Lower leg skin (tissue), 4 donors: ENCODE measurements around the gene PLCB1. TPM values are rescaled to one million over a fixed set of nuclear protein-coding genes. Genes with fewer than 3 reads are reported as not detected.

Experiments used
- DNase-seq, 2 donors: peaks; one replicate each; pipeline ENCODE4 v3.0.0-alpha.2; 2019; ENCODE audit warnings: low spot score in 2 of 2
- H3K4me3 ChIP-seq: fragments of 200-600 bp; sonication (generic); 2 replicates; pipeline ENCODE4 v1.5.1; 2017; ENCODE audit warnings: mild to moderate bottlenecking, low read depth; ENCODE audit not compliant: poor library complexity, severe bottlenecking
- CTCF ChIP-seq, 3 donors: fragments of 450-650 bp; IDR thresholded peaks; one replicate each; pipeline ENCODE4 v1.5.1; 2016; ENCODE audit warnings: antibody characterized with exemption in 3 of 3, mild to moderate bottlenecking in 3 of 3, moderate library complexity in 2 of 3
- POLR2A ChIP-seq, 2 donors: fragments of 450-650 bp; IDR thresholded peaks; one replicate each; pipeline ENCODE4 v1.6.1; 2016 to 2017; ENCODE audit warnings: antibody characterized with exemption in 2 of 2, mild to moderate bottlenecking in 1 of 2, moderate library complexity in 1 of 2
- WGBS, 2 donors: methylation state at CpG; one replicate each; pipeline ENCODE4 v1.1.5; 2018; 5-methylcytosine and 5-hydroxymethylcytosine counted together
- intact Hi-C: fragments of 100-400 bp; cut with DNase I; formaldehyde crosslinking; loops from one replicate; pipeline ENCODE4 v1.15.0; 2023; ENCODE audit warnings: low total_unique reads
- total RNA-seq, 4 donors: library from RNA; depleted of rRNA; stranded (reverse); fragments of >200 nt; gene quantifications; one replicate each; pipeline ENCODE4 v1.1.0, GENCODE V29; 2016

Gene PLCB1
- total RNA-seq, 4 donors from 2014 or later = 4.1 to 16.2 (median 9.1) TPM

GRCh38 chr20:8361006-8361652, 229.1 kb downstream of the PLCB1 start:
- no peak overlapping the region for H3K4me3 ChIP-seq
- 43 to 49% methylated on average over 5 of the region's 5 CpGs for WGBS, 2 donors
- no peak for DNase-seq
- intact Hi-C loops = no loop called here
- TF ChIP-seq POLR2A (IDR thresholded peaks at IDR 0.05) (no peak), CTCF (IDR thresholded peaks at IDR 0.05) (no peak)

GRCh38 chr20:8361779-8362178, 229.7 kb downstream of the PLCB1 start:
- no peak for DNase-seq
- intact Hi-C loops = no loop called here
- H3K4me3 ChIP-seq = no peak overlapping the region
- TF ChIP-seq CTCF (IDR thresholded peaks at IDR 0.05) (no peak), POLR2A (IDR thresholded peaks at IDR 0.05) (no peak)

- intact Hi-C loops = no loop called here
- TF ChIP-seq CTCF (IDR thresholded peaks at IDR 0.05) (no peak), POLR2A (IDR thresholded peaks at IDR 0.05) (no peak)
- 47 to 57% methylated on average over 3 of the region's 3 CpGs for WGBS, 2 donors
- no peak for DNase-seq
- H3K4me3 ChIP-seq = no peak overlapping the region
These were observed 230.4 kb downstream of the PLCB1 start for GRCh38 chr20:8362457-8362856.

GRCh38 chr20:8363970-8364733, 232.1 kb downstream of the PLCB1 start:
- no peak for DNase-seq
- intact Hi-C loops = no loop called here
- TF ChIP-seq CTCF (IDR thresholded peaks at IDR 0.05) (no peak), POLR2A (IDR thresholded peaks at IDR 0.05) (no peak)
- H3K4me3 ChIP-seq = no peak overlapping the region
- WGBS, 2 donors = 91 to 93% methylated on average over 8 of the region's 8 CpGs

- intact Hi-C loops = no loop called here
- WGBS, 2 donors = 69 to 76% methylated on average over 1 of the region's 1 CpG
- no peak for DNase-seq
- no peak overlapping the region for H3K4me3 ChIP-seq
- TF ChIP-seq CTCF (IDR thresholded peaks at IDR 0.05) (no peak), POLR2A (IDR thresholded peaks at IDR 0.05) (no peak)
These were observed 232.6 kb downstream of the PLCB1 start for GRCh38 chr20:8364734-8365078.
